PC-9 (cell line): ENCODE measurements around the gene POU2F3. TPM values are rescaled to one million over a fixed set of nuclear protein-coding genes. Genes with fewer than 3 reads are reported as not detected.

Source experiments
- BruUV-seq: library from RNA; stranded (reverse); fragments of 400-500 nt; replicated peaks from 2 replicates; lab custom pipeline; 2021; lab: Mats Ljungman, UMichigan
- CTCF ChIA-PET: fragments of 300-600 bp; sonication (Branson Sonifier 250); formaldehyde crosslinking; loops from one replicate; lab custom pipeline; 2022; ENCODE audit warnings: antibody characterized with exemption; lab: Charles Lee
- POLR2A ChIA-PET: fragments of 300-600 bp; sonication (Branson Sonifier 250); formaldehyde crosslinking; loops from one replicate; lab custom pipeline; 2022; ENCODE audit warnings: antibody characterized with exemption; ENCODE audit not compliant: unreplicated experiment; lab: Charles Lee
- DNase-seq, 2 experiments: peaks; one replicate each; pipeline versions ENCODE4 v3.0.0 to v3.0.0-alpha.2; 2015 to 2022; ENCODE audit warnings: mixed read lengths in 1 of 2
- H2AFZ ChIP-seq: fragments of 200-600 bp; sonication (generic); 2 replicates; pipeline ENCODE4 v1.8.1; 2017; ENCODE audit warnings: antibody characterized with exemption
- H3F3A ChIP-seq: fragments of 200-600 bp; sonication (generic); 2 replicates; pipeline ENCODE4 v1.8.1; 2017; ENCODE audit warnings: antibody characterized with exemption, mild to moderate bottlenecking, low read depth; ENCODE audit not compliant: insufficient read depth
- H3K27ac ChIP-seq: fragments of 200-600 bp; sonication (generic); 2 replicates; pipeline ENCODE4 v1.6.1; 2016; ENCODE audit warnings: mixed run types
- H3K27me3 ChIP-seq: fragments of 200-600 bp; sonication (generic); 2 replicates; pipeline ENCODE4 v1.6.1; 2016; ENCODE audit warnings: low read depth, mixed run types; ENCODE audit not compliant: insufficient read depth
- H3K36me3 ChIP-seq: fragments of 200-600 bp; sonication (generic); 2 replicates; pipeline ENCODE4 v1.6.1; 2016; ENCODE audit warnings: low read depth, mixed run types
- H3K4me1 ChIP-seq: fragments of 200-600 bp; sonication (generic); replicated peaks from 2 replicates; pipeline ENCODE4 v1.6.1; 2016; ENCODE audit warnings: mixed run types; ENCODE audit not compliant: insufficient read depth
- H3K4me2 ChIP-seq: fragments of 200-600 bp; sonication (generic); 2 replicates; pipeline ENCODE4 v1.6.1; 2017; ENCODE audit warnings: mixed run types
- H3K4me3 ChIP-seq: fragments of 200-600 bp; sonication (generic); 2 replicates; pipeline ENCODE4 v1.6.1; 2016; ENCODE audit warnings: mixed run types
- H3K79me2 ChIP-seq: fragments of 200-600 bp; sonication (generic); 2 replicates; pipeline ENCODE4 v1.6.1; 2017; ENCODE audit warnings: low read depth, mixed run types
- H3K9me2 ChIP-seq: fragments of 200-600 bp; sonication (generic); 2 replicates; pipeline ENCODE4 v1.8.1; 2017; ENCODE audit warnings: mild to moderate bottlenecking; ENCODE audit not compliant: insufficient read depth
- H3K9me3 ChIP-seq: fragments of 200-600 bp; sonication (generic); 2 replicates; pipeline ENCODE4 v1.8.1; 2016; ENCODE audit warnings: low read depth; ENCODE audit not compliant: insufficient read depth
- H4K20me1 ChIP-seq: fragments of 200-600 bp; sonication (generic); 2 replicates; pipeline ENCODE4 v1.8.1; 2017; ENCODE audit not compliant: insufficient read depth
- EZH2 ChIP-seq: fragments of 200-600 bp; sonication (generic); IDR thresholded peaks from 2 replicates; pipeline ENCODE4 v1.8.0; 2017; ENCODE audit warnings: antibody characterized with exemption, low read depth
- intact Hi-C: fragments of 100-400 bp; cut with micrococcal nuclease; formaldehyde crosslinking; loops from one replicate; pipeline ENCODE4 v1.10.0; 2022; ENCODE audit not compliant: unreplicated experiment
- total RNA-seq: library from RNA; stranded (reverse); gene quantifications from 2 replicates; pipeline ENCODE4 v1.2.3, GENCODE V29; 2021
- TF ChIP-seq, protein P1 (sequence below): fragments of 200-600 bp; sonication (generic); conservative IDR thresholded peaks from 2 replicates; pipeline ENCODE4 v1.6.1; 2017; ENCODE audit warnings: mixed run types, antibody characterized with exemption, mild to moderate bottlenecking, moderate library complexity

POU2F3 gene
- total RNA-seq, 1 experiment from 2014 or later = 2.9 TPM

DNA sequence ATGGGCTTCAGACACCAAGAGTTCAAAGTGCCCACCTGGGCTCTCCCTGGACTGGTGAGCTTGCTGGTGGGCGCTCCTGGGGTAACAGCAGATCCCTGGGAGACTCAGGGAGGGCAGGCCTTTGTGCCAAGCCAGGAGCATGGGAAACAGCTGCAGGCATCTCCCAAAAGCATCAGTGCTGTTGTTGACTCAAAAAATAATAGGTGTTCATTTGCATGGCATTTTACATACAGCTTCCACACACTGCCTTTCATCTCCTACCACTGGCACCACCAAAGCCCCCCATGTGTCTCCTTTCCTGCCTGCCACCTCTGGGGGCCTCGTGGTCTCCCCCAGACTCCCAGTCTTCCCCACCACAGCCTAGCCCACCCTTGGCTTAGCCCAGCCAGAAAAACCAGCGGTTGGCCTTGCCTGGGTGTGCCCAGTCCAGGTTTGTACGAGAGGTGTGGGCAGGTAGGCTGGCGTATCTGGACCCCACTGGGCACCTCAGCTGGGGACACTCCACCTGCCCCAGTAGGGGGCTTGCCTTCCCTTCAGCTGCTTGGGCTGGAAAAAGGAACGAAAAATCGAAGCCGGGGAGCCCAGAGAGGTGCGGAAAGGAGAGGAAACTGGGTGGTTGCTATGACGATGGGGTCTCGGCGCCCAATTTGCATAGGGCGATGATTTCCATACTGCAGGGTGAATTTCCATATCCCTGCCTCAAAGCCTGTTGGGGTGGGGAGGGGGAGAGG is 15.0 kb downstream of the POU2F3 start:
- Histone ChIP-seq H3K9me2 (no peaks in the 10 kb centered on the region), H4K20me1 (no peaks in the 10 kb centered on the region), H3F3A (no peaks in the 10 kb centered on the region), H3K4me1 (no peaks in the 10 kb centered on the region), H3K27ac (no peak overlapping the region), H3K36me3 (no peaks in the 10 kb centered on the region), H3K4me3 (no peak overlapping the region), H2AFZ (no peak overlapping the region), H3K4me2 (no peak overlapping the region), H3K9me3 (no peaks in the 10 kb centered on the region), H3K27me3 (peaks cover 67% of the 10 kb centered on the region), H3K79me2 (no peaks in the 10 kb centered on the region)
- no peak for DNase-seq
- BruUV-seq = no TSS peak
- intact Hi-C loops = no loop called here
- ChIA-PET CTCF (no interaction called here), POLR2A (no interaction called here)
- TF ChIP-seq, protein P1, sequence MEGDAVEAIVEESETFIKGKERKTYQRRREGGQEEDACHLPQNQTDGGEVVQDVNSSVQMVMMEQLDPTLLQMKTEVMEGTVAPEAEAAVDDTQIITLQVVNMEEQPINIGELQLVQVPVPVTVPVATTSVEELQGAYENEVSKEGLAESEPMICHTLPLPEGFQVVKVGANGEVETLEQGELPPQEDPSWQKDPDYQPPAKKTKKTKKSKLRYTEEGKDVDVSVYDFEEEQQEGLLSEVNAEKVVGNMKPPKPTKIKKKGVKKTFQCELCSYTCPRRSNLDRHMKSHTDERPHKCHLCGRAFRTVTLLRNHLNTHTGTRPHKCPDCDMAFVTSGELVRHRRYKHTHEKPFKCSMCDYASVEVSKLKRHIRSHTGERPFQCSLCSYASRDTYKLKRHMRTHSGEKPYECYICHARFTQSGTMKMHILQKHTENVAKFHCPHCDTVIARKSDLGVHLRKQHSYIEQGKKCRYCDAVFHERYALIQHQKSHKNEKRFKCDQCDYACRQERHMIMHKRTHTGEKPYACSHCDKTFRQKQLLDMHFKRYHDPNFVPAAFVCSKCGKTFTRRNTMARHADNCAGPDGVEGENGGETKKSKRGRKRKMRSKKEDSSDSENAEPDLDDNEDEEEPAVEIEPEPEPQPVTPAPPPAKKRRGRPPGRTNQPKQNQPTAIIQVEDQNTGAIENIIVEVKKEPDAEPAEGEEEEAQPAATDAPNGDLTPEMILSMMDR = no peak
- TF ChIP-seq EZH2 = no peak

DNA sequence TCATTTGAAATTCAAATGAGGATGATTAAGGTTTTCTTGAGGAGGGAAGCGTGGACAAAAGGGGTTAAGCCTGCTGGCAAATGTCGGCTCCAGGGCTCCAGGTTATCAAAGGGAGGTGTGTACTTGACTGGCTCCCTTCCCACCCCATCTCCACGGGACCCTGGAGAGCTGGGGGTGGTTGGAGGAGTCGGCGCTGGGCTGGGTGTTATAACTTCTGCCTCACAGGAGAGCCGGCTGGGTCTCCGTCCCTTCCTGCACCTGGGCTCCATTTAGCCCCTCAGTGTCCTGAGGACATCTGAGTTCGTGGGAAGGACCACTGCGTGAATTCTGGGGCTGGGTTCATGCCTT is 15.6 kb downstream of the POU2F3 start:
- Histone ChIP-seq H3K4me2 (no peak overlapping the region), H3K27ac (no peak overlapping the region), H3K9me3 (no peaks in the 10 kb centered on the region), H3K79me2 (no peaks in the 10 kb centered on the region), H4K20me1 (no peaks in the 10 kb centered on the region), H3K4me1 (no peaks in the 10 kb centered on the region), H3K27me3 (peaks cover 70% of the 10 kb centered on the region), H3K4me3 (no peak overlapping the region), H3K36me3 (no peaks in the 10 kb centered on the region), H3F3A (no peaks in the 10 kb centered on the region), H3K9me2 (no peaks in the 10 kb centered on the region), H2AFZ (no peak overlapping the region)
- POLR2A ChIA-PET = no interaction called here
- intact Hi-C loops = no loop called here
- CTCF ChIA-PET = no interaction called here
- no TSS peak for BruUV-seq
- TF ChIP-seq, protein P1 = no peak
- TF ChIP-seq EZH2 = no peak
- DNase-seq = no peak

DNA sequence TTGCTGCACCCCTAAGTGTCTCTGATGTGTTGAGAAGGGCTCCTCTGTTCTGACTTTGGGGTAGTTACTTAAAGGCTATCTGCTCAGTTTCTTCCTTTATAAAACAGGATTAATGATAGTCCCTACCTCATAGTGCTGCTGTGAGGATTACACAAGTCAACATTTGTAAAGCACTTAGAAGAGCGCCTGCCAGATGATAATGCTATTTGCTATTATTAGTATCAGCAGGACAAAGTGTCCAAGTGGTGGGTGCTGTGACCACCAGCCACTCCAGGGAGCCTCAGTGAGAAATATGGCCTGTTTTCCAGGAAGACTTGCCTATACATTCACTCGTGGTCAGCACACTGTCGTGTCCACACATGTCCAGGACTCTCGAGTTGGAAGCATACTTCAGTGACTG is 16.2 kb downstream of the POU2F3 start:
- peaks cover 74% of the 10 kb centered on the region for H3K27me3 ChIP-seq
- H3K4me3 ChIP-seq = no peak overlapping the region
- H4K20me1 ChIP-seq = no peaks in the 10 kb centered on the region
- no peak overlapping the region for H3K4me2 ChIP-seq
- no peaks in the 10 kb centered on the region for H3K36me3 ChIP-seq
- ChIA-PET POLR2A (no interaction called here), CTCF (no interaction called here)
- H3K79me2 ChIP-seq = no peaks in the 10 kb centered on the region
- H3K4me1 ChIP-seq = no peaks in the 10 kb centered on the region
- DNase-seq = no peak
- TF ChIP-seq EZH2 = no peak
- TF ChIP-seq, protein P1 = no peak
- no peaks in the 10 kb centered on the region for H3K9me3 ChIP-seq
- no peaks in the 10 kb centered on the region for H3F3A ChIP-seq
- H3K27ac ChIP-seq = no peak overlapping the region
- BruUV-seq = no TSS peak
- H3K9me2 ChIP-seq = no peaks in the 10 kb centered on the region
- intact Hi-C loops = no loop called here
- H2AFZ ChIP-seq = no peak overlapping the region
